ENCODE data around the gene KDM4B.

Gene KDM4B

GRCh38 chr19:4976401-4977298 is 7.7 kb downstream of the KDM4B start:
- Histone ChIP-seq H3K27me3 (ENCODE audit: insufficient read depth, low read length, poor library complexity) (no peaks in the 10 kb centered on the region), H3K27ac (ENCODE audit: low read length) (no peak overlapping the region), H3K4me2 (ENCODE audit: insufficient read depth, low read length) (no peak overlapping the region), H3K4me3 (ENCODE audit: low read depth in 1 of 2, low read length in 2 of 2) (no peak overlapping the region), H3K9ac (ENCODE audit: low read depth, low read length) (no peak overlapping the region), H3K79me2 (ENCODE audit: insufficient read depth, low read length) (peaks cover 95% of the 10 kb centered on the region), H3K9me3 (ENCODE audit: insufficient read depth, low read length, severe bottlenecking) (no peaks in the 10 kb centered on the region), H4K20me1 (ENCODE audit: insufficient read depth, low read length) (peaks cover 65% of the 10 kb centered on the region), H3K36me3 (ENCODE audit: insufficient read depth, low read length) (peaks cover 20% of the 10 kb centered on the region), H2AFZ (ENCODE audit: low read depth, low read length) (no peak overlapping the region), H3K4me1 (ENCODE audit: insufficient read depth, low read length) (peaks cover 14% of the 10 kb centered on the region; the same call in 1 of the 2 replicates)
- no peak for DNase-seq
- no peak for ATAC-seq (ENCODE audit: insufficient read depth, low read depth)
- peak; percentile 36 for TF ChIP-seq CTCF (IDR thresholded peaks at IDR 0.05; ENCODE audit: borderline replicate concordance, extremely low read depth, low read length, poor library complexity, severe bottlenecking)
- no peak for TF ChIP-seq EZH2 (IDR thresholded peaks at IDR 0.05; ENCODE audit: borderline replicate concordance, low read depth, low read length, severe bottlenecking)

- DNase-seq = no peak
- peaks cover 6% of the 10 kb centered on the region; the same call in 1 of the 2 replicates for H3K4me1 ChIP-seq (ENCODE audit: insufficient read depth, low read length)
- H3K79me2 ChIP-seq (ENCODE audit: insufficient read depth, low read length) = peaks cover 94% of the 10 kb centered on the region
- no peak overlapping the region for H3K27ac ChIP-seq (ENCODE audit: low read length)
- no peaks in the 10 kb centered on the region for H3K27me3 ChIP-seq (ENCODE audit: insufficient read depth, low read length, poor library complexity)
- H3K9ac ChIP-seq (ENCODE audit: low read depth, low read length) = no peak overlapping the region
- ATAC-seq (ENCODE audit: insufficient read depth, low read depth) = no peak
- H3K9me3 ChIP-seq (ENCODE audit: insufficient read depth, low read length, severe bottlenecking) = no peaks in the 10 kb centered on the region
- peaks cover 20% of the 10 kb centered on the region for H3K36me3 ChIP-seq (ENCODE audit: insufficient read depth, low read length)
- TF ChIP-seq EZH2 (IDR thresholded peaks at IDR 0.05; ENCODE audit: borderline replicate concordance, low read depth, low read length, severe bottlenecking) (no peak), CTCF (IDR thresholded peaks at IDR 0.05; ENCODE audit: borderline replicate concordance, extremely low read depth, low read length, poor library complexity, severe bottlenecking) (no peak)
- H2AFZ ChIP-seq (ENCODE audit: low read depth, low read length) = no peak overlapping the region
- H3K4me3 ChIP-seq (ENCODE audit: low read depth in 1 of 2, low read length in 2 of 2) = no peak overlapping the region
- peaks cover 58% of the 10 kb centered on the region for H4K20me1 ChIP-seq (ENCODE audit: insufficient read depth, low read length)
- H3K4me2 ChIP-seq (ENCODE audit: insufficient read depth, low read length) = no peak overlapping the region
These were observed 8.6 kb downstream of the KDM4B start for GRCh38 chr19:4977299-4978174.

GRCh38 chr19:4979211-4979807 is 10.4 kb downstream of the KDM4B start:
- H3K9me3 ChIP-seq (ENCODE audit: insufficient read depth, low read length, severe bottlenecking) = no peaks in the 10 kb centered on the region
- DNase-seq (no peak), ATAC-seq (ENCODE audit: insufficient read depth, low read depth) (0 out of 3 replicates have a peak, but pooled peaks have one; percentile 19)
- peaks cover 24% of the 10 kb centered on the region for H3K36me3 ChIP-seq (ENCODE audit: insufficient read depth, low read length)
- H3K4me3 ChIP-seq (ENCODE audit: low read depth in 1 of 2, low read length in 2 of 2) = no peak overlapping the region
- H3K27me3 ChIP-seq (ENCODE audit: insufficient read depth, low read length, poor library complexity) = no peaks in the 10 kb centered on the region
- H3K4me2 ChIP-seq (ENCODE audit: insufficient read depth, low read length) = no peak overlapping the region
- peaks cover 4% of the 10 kb centered on the region; the same call in 1 of the 2 replicates for H3K4me1 ChIP-seq (ENCODE audit: insufficient read depth, low read length)
- TF ChIP-seq EZH2 (IDR thresholded peaks at IDR 0.05; ENCODE audit: borderline replicate concordance, low read depth, low read length, severe bottlenecking) (no peak), CTCF (IDR thresholded peaks at IDR 0.05; ENCODE audit: borderline replicate concordance, extremely low read depth, low read length, poor library complexity, severe bottlenecking) (no peak)
- peaks cover 67% of the 10 kb centered on the region for H4K20me1 ChIP-seq (ENCODE audit: insufficient read depth, low read length)
- no peak overlapping the region for H2AFZ ChIP-seq (ENCODE audit: low read depth, low read length)
- H3K27ac ChIP-seq (ENCODE audit: low read length) = no peak overlapping the region; the same call in 1 of the 2 replicates
- H3K9ac ChIP-seq (ENCODE audit: low read depth, low read length) = no peak overlapping the region
- peaks cover 95% of the 10 kb centered on the region for H3K79me2 ChIP-seq (ENCODE audit: insufficient read depth, low read length)

Data from DND-41 (cell line).